ENCODE measurements around the gene DLAT.
"Not testable (repeated sequence)": the region's sequence is repeated elsewhere in the genome, so short reads cannot be mapped to it uniquely, and the experiment has no call there.

The DLAT gene

GRCh38 chr11:112004389-112004788 is 20.8 kb upstream of the DLAT start:
- in situ Hi-C loops (cut with HindIII; ENCODE audit: low sequenced_read_pairs) = no loop called here

- in situ Hi-C loops (cut with HindIII; ENCODE audit: low sequenced_read_pairs) = no loop called here
These were observed 19.6 kb upstream of the DLAT start for GRCh38 chr11:112005422-112006094.

GRCh38 chr11:112006095-112006441 is 19.1 kb upstream of the DLAT start:
- in situ Hi-C loops (cut with HindIII; ENCODE audit: low sequenced_read_pairs) = not testable (repeated sequence)

GRCh38 chr11:112011451-112011850 is 13.8 kb upstream of the DLAT start:
- in situ Hi-C loops (cut with HindIII; ENCODE audit: low sequenced_read_pairs) = not testable (repeated sequence)

- in situ Hi-C loops (cut with HindIII; ENCODE audit: low sequenced_read_pairs) = no loop called here
These were observed 12.3 kb upstream of the DLAT start for GRCh38 chr11:112012874-112013273.

GRCh38 chr11:112013497-112014164 is 11.6 kb upstream of the DLAT start:
- in situ Hi-C loops (cut with HindIII; ENCODE audit: low sequenced_read_pairs) = no loop called here

- in situ Hi-C loops (cut with HindIII; ENCODE audit: low sequenced_read_pairs) = no loop called here
These were observed 9.0 kb upstream of the DLAT start for GRCh38 chr11:112016088-112016764.

GRCh38 chr11:112016765-112017376 is 8.3 kb upstream of the DLAT start:
- in situ Hi-C loops (cut with HindIII; ENCODE audit: low sequenced_read_pairs) = no loop called here

- in situ Hi-C loops (cut with HindIII; ENCODE audit: low sequenced_read_pairs) = no loop called here
These were observed 7.7 kb upstream of the DLAT start for GRCh38 chr11:112017538-112017937.

GRCh38 chr11:112019066-112019465 is 6.1 kb upstream of the DLAT start:
- in situ Hi-C loops (cut with HindIII; ENCODE audit: low sequenced_read_pairs) = no loop called here

- in situ Hi-C loops (cut with HindIII; ENCODE audit: low sequenced_read_pairs) = loop anchor here (5.0 kb wide), 2 partner anchors 39 to 61 kb away; no protein-coding TSS in a partner anchor
These were observed 2.1 kb upstream of the DLAT start for GRCh38 chr11:112023104-112023503.

- in situ Hi-C loops (cut with HindIII; ENCODE audit: low sequenced_read_pairs) = loop anchor here (5.0 kb wide), 2 partner anchors 38 to 62 kb away; no protein-coding TSS in a partner anchor
These were observed 933 bp upstream of the DLAT start for GRCh38 chr11:112024178-112024772.

GRCh38 chr11:112025707-112026106 is 499 bp downstream of the DLAT start:
- in situ Hi-C loops (cut with HindIII; ENCODE audit: low sequenced_read_pairs) = no loop called here

GRCh38 chr11:112026784-112027410 is 1.7 kb downstream of the DLAT start:
- in situ Hi-C loops (cut with HindIII; ENCODE audit: low sequenced_read_pairs) = not testable (repeated sequence)

- in situ Hi-C loops (cut with HindIII; ENCODE audit: low sequenced_read_pairs) = no loop called here
These were observed 4.3 kb downstream of the DLAT start for GRCh38 chr11:112029460-112029859.

- in situ Hi-C loops (cut with HindIII; ENCODE audit: low sequenced_read_pairs) = no loop called here
These were observed 8.7 kb downstream of the DLAT start for GRCh38 chr11:112033902-112034301.

- in situ Hi-C loops (cut with HindIII; ENCODE audit: low sequenced_read_pairs) = no loop called here
These were observed 12.3 kb downstream of the DLAT start for GRCh38 chr11:112037527-112037926.

- in situ Hi-C loops (cut with HindIII; ENCODE audit: low sequenced_read_pairs) = no loop called here
These were observed 17.2 kb downstream of the DLAT start for GRCh38 chr11:112042161-112042960.

- in situ Hi-C loops (cut with HindIII; ENCODE audit: low sequenced_read_pairs) = no loop called here
These were observed 17.7 kb downstream of the DLAT start for GRCh38 chr11:112042961-112043304.

- in situ Hi-C loops (cut with HindIII; ENCODE audit: low sequenced_read_pairs) = no loop called here
These were observed 19.8 kb downstream of the DLAT start for GRCh38 chr11:112044961-112045360.
